Measurements from ENCODE around the gene BACH2.

- TF ChIP-seq CTCF (conservative IDR thresholded peaks at IDR 0.05 in 1 of 2, IDR thresholded peaks at IDR 0.05 in 1 of 2; ENCODE audit: low read depth in 1 of 2, low read length in 2 of 2), result no peak
- no peak for TF ChIP-seq EZH2 (IDR thresholded peaks at IDR 0.05; ENCODE audit: low read length, missing control alignments)
Observed at GRCh38 chr6:90297115-90297866, 648 bp upstream of the BACH2 start.

Data from fibroblast of lung (primary cell).